Measurements from ENCODE around the gene SLC52A3. TPM values are rescaled to one million over a fixed set of nuclear protein-coding genes. Genes with fewer than 3 reads are reported as not detected.
"Not testable (repeated sequence)": the region's sequence is repeated elsewhere in the genome, so short reads cannot be mapped to it uniquely, and the experiment has no call there.

SLC52A3 gene
- total RNA-seq, 3 donors from 2014 or later, result 12.0 to 48.6 (median 15.4) TPM

- no peak for TF ChIP-seq CTCF (IDR thresholded peaks at IDR 0.05)
- Histone ChIP-seq H3K9me3 (peaks cover 9% of the 10 kb centered on the region), H3K4me1 (ENCODE audit: low read depth) (no peaks in the 10 kb centered on the region), H3K4me3 (no peak overlapping the region), H3K36me3 (ENCODE audit: low read depth) (no peaks in the 10 kb centered on the region)
- intact Hi-C loops (cut with DNase I, micrococcal nuclease), result no loop called here
- ATAC-seq (no peak), DNase-seq (no peak)
Observed at GRCh38 chr20:805713-806112, 37.4 kb upstream of the SLC52A3 start.

GRCh38 chr20:801678-802077 is 33.4 kb upstream of the SLC52A3 start:
- Histone ChIP-seq H3K4me3 (no peak overlapping the region), H3K4me1 (ENCODE audit: low read depth) (no peaks in the 10 kb centered on the region), H3K36me3 (ENCODE audit: low read depth) (no peaks in the 10 kb centered on the region), H3K9me3 (peaks cover 9% of the 10 kb centered on the region)
- no peak for DNase-seq
- intact Hi-C loops (cut with DNase I, micrococcal nuclease), result no loop called here
- no peak for ATAC-seq
- no peak for TF ChIP-seq CTCF (IDR thresholded peaks at IDR 0.05)

GRCh38 chr20:800026-800425 is 31.7 kb upstream of the SLC52A3 start:
- DNase-seq; intact Hi-C loops (cut with DNase I, micrococcal nuclease); H3K9me3 ChIP-seq; H3K36me3 ChIP-seq (ENCODE audit: low read depth); ATAC-seq; H3K4me3 ChIP-seq; H3K4me1 ChIP-seq (ENCODE audit: low read depth): not testable (repeated sequence)

- H3K36me3 ChIP-seq (ENCODE audit: low read depth); H3K4me3 ChIP-seq; DNase-seq; intact Hi-C loops (cut with DNase I, micrococcal nuclease); H3K4me1 ChIP-seq (ENCODE audit: low read depth); H3K9me3 ChIP-seq; ATAC-seq: not testable (repeated sequence)
Observed at GRCh38 chr20:798746-799145, 30.4 kb upstream of the SLC52A3 start.

GRCh38 chr20:796921-797320 is 28.6 kb upstream of the SLC52A3 start:
- H3K4me3 ChIP-seq, result no peak overlapping the region
- intact Hi-C loops (cut with DNase I, micrococcal nuclease), result no loop called here
- TF ChIP-seq CTCF (IDR thresholded peaks at IDR 0.05), result no peak
- ATAC-seq (no peak), DNase-seq (peak in 2 of 3 donors; percentile 67 to 71)
- H3K4me1 ChIP-seq (ENCODE audit: low read depth), result no peaks in the 10 kb centered on the region
- H3K9me3 ChIP-seq, result peaks cover 6% of the 10 kb centered on the region
- no peaks in the 10 kb centered on the region for H3K36me3 ChIP-seq (ENCODE audit: low read depth)

- intact Hi-C loops (cut with DNase I, micrococcal nuclease), result no loop called here
- Histone ChIP-seq H3K4me3 (no peak overlapping the region), H3K9me3 (peaks cover 7% of the 10 kb centered on the region), H3K4me1 (ENCODE audit: low read depth) (no peaks in the 10 kb centered on the region), H3K36me3 (ENCODE audit: low read depth) (no peaks in the 10 kb centered on the region)
- no peak for TF ChIP-seq CTCF (IDR thresholded peaks at IDR 0.05)
- DNase-seq, result no peak
- ATAC-seq, result no peak
Observed at GRCh38 chr20:792248-792647, 23.9 kb upstream of the SLC52A3 start.

- Histone ChIP-seq H3K4me1 (ENCODE audit: low read depth) (no peaks in the 10 kb centered on the region), H3K36me3 (ENCODE audit: low read depth) (no peaks in the 10 kb centered on the region), H3K4me3 (no peak overlapping the region), H3K9me3 (peaks cover 7% of the 10 kb centered on the region)
- no peak for TF ChIP-seq CTCF (IDR thresholded peaks at IDR 0.05)
- intact Hi-C loops (cut with DNase I, micrococcal nuclease), result no loop called here
- ATAC-seq (no peak), DNase-seq (no peak)
Observed at GRCh38 chr20:791056-791455, 22.8 kb upstream of the SLC52A3 start.
